Retina (tissue), 1 donor: ENCODE results near the gene ADD3.

ENCODE experiments used
- DNase-seq: peaks from one replicate; pipeline ENCODE4 v3.0.0-alpha.2; 2016

Gene ADD3

GRCh38 chr10:110005719-110006118 lies 2.1 kb upstream of the ADD3 start:
- peak; percentile 67 for DNase-seq

- DNase-seq, result no peak
Observed at GRCh38 chr10:110006358-110007160, 1.2 kb upstream of the ADD3 start.

GRCh38 chr10:110007161-110007700 lies 553 bp upstream of the ADD3 start:
- peak; percentile 94 for DNase-seq

- no peak for DNase-seq
Observed at GRCh38 chr10:110008518-110009339, 945 bp downstream of the ADD3 start.

- no peak for DNase-seq
Observed at GRCh38 chr10:110009736-110010475, 2.1 kb downstream of the ADD3 start.

GRCh38 chr10:110010486-110011378 lies 2.9 kb downstream of the ADD3 start:
- DNase-seq, result no peak

- no peak for DNase-seq
Observed at GRCh38 chr10:110011681-110012080, 3.9 kb downstream of the ADD3 start.

- no peak for DNase-seq
Observed at GRCh38 chr10:110013630-110014293, 6.0 kb downstream of the ADD3 start.

- DNase-seq, result peak; percentile 41
Observed at GRCh38 chr10:110016039-110016438, 8.3 kb downstream of the ADD3 start.

- DNase-seq, result no peak
Observed at GRCh38 chr10:110017052-110017451, 9.3 kb downstream of the ADD3 start.

GRCh38 chr10:110017907-110018306 lies 10.1 kb downstream of the ADD3 start:
- DNase-seq, result no peak

GRCh38 chr10:110020265-110020664 lies 12.5 kb downstream of the ADD3 start:
- no peak for DNase-seq

GRCh38 chr10:110022716-110023504 lies 15.1 kb downstream of the ADD3 start:
- no peak for DNase-seq

- no peak for DNase-seq
Observed at GRCh38 chr10:110023785-110024465, 16.1 kb downstream of the ADD3 start.

GRCh38 chr10:110029450-110029849 lies 21.7 kb downstream of the ADD3 start:
- DNase-seq, result no peak

GRCh38 chr10:110032801-110033700 lies 25.3 kb downstream of the ADD3 start:
- no peak for DNase-seq

- DNase-seq, result no peak
Observed at GRCh38 chr10:110033701-110034235, 26.0 kb downstream of the ADD3 start.

GRCh38 chr10:110034596-110034995 lies 26.8 kb downstream of the ADD3 start:
- no peak for DNase-seq
